HCT116 (cell line): ENCODE results near the gene SPRR1A. TPM values are rescaled to one million over a fixed set of nuclear protein-coding genes. Genes with fewer than 3 reads are reported as not detected.
"Not testable (repeated sequence)": the region's sequence is repeated elsewhere in the genome, so short reads cannot be mapped to it uniquely, and the experiment has no call there.

Source experiments
- ATAC-seq: fragments of 200-7000 bp; cut with Tn5 transposase; 2 replicates; pipeline ENCODE4 v1.9.1; 2020; ENCODE audit warnings: mild to moderate bottlenecking, moderate library complexity
- BruUV-seq: library from RNA; stranded (reverse); fragments of 400-500 nt; replicated peaks from 2 replicates; lab custom pipeline; 2021; lab: Mats Ljungman, UMichigan
- CTCF ChIA-PET: fragments of 300-600 bp; sonication (Branson Sonifier 250); formaldehyde crosslinking; loops from one replicate; lab custom pipeline; 2021; ENCODE audit warnings: antibody characterized with exemption; lab: Charles Lee
- POLR2A ChIA-PET: fragments of 300-600, 350-600 bp; sonication (Branson Sonifier 250); formaldehyde crosslinking; loops from one replicate; lab custom pipeline; 2021; ENCODE audit warnings: antibody characterized with exemption; lab: Charles Lee
- RAD21 ChIA-PET, 2 experiments: fragments of 300-600 bp; sonication (Branson Sonifier 250); formaldehyde crosslinking; loops; one replicate each; lab custom pipeline; 2023; ENCODE audit warnings: low total read pairs in 2 of 2; ENCODE audit not compliant: uncharacterized antibody in 2 of 2, unreplicated experiment in 2 of 2, low non-redundant PET in 1 of 2; lab: Charles Lee
- DNase-seq: peaks from one replicate; pipeline ENCODE4 v3.0.0-alpha.2; 2010; ENCODE audit warnings: low read depth, low spot score
- H2AFZ ChIP-seq: fragments of 200-600 bp; shearing (Covaris generic), sonication (generic); 2 replicates; pipeline ENCODE4 v1.6.1; 2017; ENCODE audit warnings: low read depth, mixed run types, mixed read lengths, antibody characterized with exemption, low read length; ENCODE audit not compliant: poor library complexity, severe bottlenecking
- H3K27ac ChIP-seq: 2 replicates; pipeline ENCODE4 v1.5.1; 2012; ENCODE audit warnings: low read depth, low read length
- H3K27me3 ChIP-seq: fragments of 200-600 bp; sonication (generic); 2 replicates; pipeline ENCODE4 v1.6.1; 2016; ENCODE audit warnings: mixed run types, low read length, mixed read lengths; ENCODE audit not compliant: insufficient read depth
- H3K36me3 ChIP-seq, 2 experiments: fragments of 200-500 bp in 1 of 2; fragments of 200-600 bp in 1 of 2; sonication (Bioruptor generic) in 1 of 2; sonication (generic) in 1 of 2; 2 replicates each; pipeline versions ENCODE4 v1.5.1 to v1.6.1; 2014 to 2016; ENCODE audit warnings: low read length in 2 of 2, inconsistent platforms in 1 of 2, mixed read lengths in 1 of 2, mixed run types in 1 of 2; ENCODE audit not compliant: insufficient read depth in 2 of 2, control insufficient read depth in 1 of 2
- H3K4me1 ChIP-seq, 2 experiments: fragments of 200-600 bp in 1 of 2; sonication (generic) in 1 of 2; 2 replicates each; pipeline versions ENCODE4 v1.5.1 to v1.6.1; 2012 to 2017; ENCODE audit warnings: low read length in 2 of 2, inconsistent platforms in 1 of 2, mild to moderate bottlenecking in 1 of 2, mixed read lengths in 1 of 2, mixed run types in 1 of 2, moderate library complexity in 1 of 2; ENCODE audit not compliant: insufficient read depth in 2 of 2, control insufficient read depth in 1 of 2
- H3K4me2 ChIP-seq: fragments of 200-600 bp; sonication (generic); 2 replicates; pipeline ENCODE4 v1.6.1; 2017; ENCODE audit warnings: mixed run types, low read length, mixed read lengths
- H3K4me3 ChIP-seq, 2 experiments: fragments of 200-600 bp in 1 of 2; sonication (generic) in 1 of 2; replicated peaks in 1 of 2; 2 replicates each; pipeline ENCODE4 v1.5.1; 2011 to 2016; ENCODE audit warnings: low read length in 2 of 2, control low read depth in 1 of 2, low read depth in 1 of 2, mild to moderate bottlenecking in 1 of 2, mixed read lengths in 1 of 2, mixed run types in 1 of 2
- H3K79me2 ChIP-seq: fragments of 200-600 bp; sonication (generic); 2 replicates; pipeline ENCODE4 v1.6.1; 2017; ENCODE audit warnings: mild to moderate bottlenecking, mixed run types, low read length, moderate library complexity, mixed read lengths; ENCODE audit not compliant: insufficient read depth
- H3K9ac ChIP-seq: fragments of 200-600 bp; sonication (generic); 2 replicates; pipeline ENCODE4 v1.6.1; 2016; ENCODE audit warnings: low read length, mixed read lengths
- H3K9me2 ChIP-seq: fragments of 200-600 bp; sonication (generic), shearing (Covaris generic); 2 replicates; pipeline ENCODE4 v1.6.1; 2017; ENCODE audit warnings: mixed run types, mild to moderate bottlenecking, moderate library complexity; ENCODE audit not compliant: insufficient read depth
- H3K9me3 ChIP-seq, 2 experiments: fragments of 200-500 bp in 1 of 2; fragments of 200-600 bp in 1 of 2; sonication (Bioruptor generic) in 1 of 2; sonication (generic) in 1 of 2; 2 replicates each; pipeline ENCODE4 v1.6.1; 2014 to 2017; ENCODE audit warnings: low read length in 2 of 2, mixed read lengths in 2 of 2, inconsistent platforms in 1 of 2, low read depth in 1 of 2, mild to moderate bottlenecking in 1 of 2, mixed run types in 1 of 2, moderate library complexity in 1 of 2; ENCODE audit not compliant: control insufficient read depth in 1 of 2, insufficient read depth in 1 of 2
- H4K20me1 ChIP-seq: fragments of 200-600 bp; sonication (generic), shearing (Covaris generic); 2 replicates; pipeline ENCODE4 v1.6.1; 2017; ENCODE audit warnings: mixed run types, mild to moderate bottlenecking, moderate library complexity; ENCODE audit not compliant: insufficient read depth
- CEBPB ChIP-seq: IDR thresholded peaks from 2 replicates; pipeline ENCODE4 v1.6.1; 2012; ENCODE audit warnings: low read depth
- ELF1 ChIP-seq: IDR thresholded peaks from 2 replicates; pipeline ENCODE4 v1.6.1; 2012; ENCODE audit warnings: low read depth, borderline replicate concordance
- EZH2 ChIP-seq: fragments of 200-600 bp; sonication (generic); IDR thresholded peaks from 2 replicates; pipeline ENCODE4 v1.6.1; 2017; ENCODE audit warnings: antibody characterized with exemption, mixed run types
- JUND ChIP-seq: IDR thresholded peaks from 2 replicates; pipeline ENCODE4 v1.6.1; 2012
- POLR2A ChIP-seq: IDR thresholded peaks from 2 replicates; pipeline ENCODE4 v1.7.0; 2011; ENCODE audit warnings: borderline replicate concordance; ENCODE audit not compliant: insufficient read depth, insufficient read length; ENCODE audit errors: extremely low read depth
- POLR2AphosphoS5 ChIP-seq: IDR thresholded peaks from 2 replicates; pipeline ENCODE4 v1.6.1; 2011; ENCODE audit warnings: mild to moderate bottlenecking, low read depth, low read length, moderate library complexity
- SIN3A ChIP-seq: IDR thresholded peaks from 2 replicates; pipeline ENCODE4 v1.6.1; 2012; ENCODE audit warnings: low read depth
- TCF7L2 ChIP-seq: IDR thresholded peaks from 2 replicates; pipeline ENCODE4 v1.7.0; 2011; ENCODE audit warnings: borderline replicate concordance, inconsistent platforms; ENCODE audit not compliant: insufficient read depth, insufficient read length; ENCODE audit errors: extremely low read depth
- YY1 ChIP-seq: IDR thresholded peaks from 2 replicates; pipeline ENCODE4 v1.6.1; 2011; ENCODE audit warnings: low read length, low read depth, moderate library complexity, mild to moderate bottlenecking; ENCODE audit not compliant: insufficient replicate concordance; ENCODE audit errors: extremely low read depth
- intact Hi-C: fragments of 100-400 bp; cut with micrococcal nuclease; formaldehyde crosslinking; loops from 2 replicates; pipeline ENCODE4 v1.10.0; 2022
- total RNA-seq: library from RNA; stranded (reverse); gene quantifications from one replicate; pipeline ENCODE4 v1.2.1, GENCODE V29; 2021; ENCODE audit not compliant: unreplicated experiment
- TF ChIP-seq, protein P1 (sequence below): IDR thresholded peaks from 2 replicates; pipeline ENCODE4 v1.6.1; 2012

SPRR1A gene
- total RNA-seq, 1 experiment from 2014 or later, result not detected

DNA sequence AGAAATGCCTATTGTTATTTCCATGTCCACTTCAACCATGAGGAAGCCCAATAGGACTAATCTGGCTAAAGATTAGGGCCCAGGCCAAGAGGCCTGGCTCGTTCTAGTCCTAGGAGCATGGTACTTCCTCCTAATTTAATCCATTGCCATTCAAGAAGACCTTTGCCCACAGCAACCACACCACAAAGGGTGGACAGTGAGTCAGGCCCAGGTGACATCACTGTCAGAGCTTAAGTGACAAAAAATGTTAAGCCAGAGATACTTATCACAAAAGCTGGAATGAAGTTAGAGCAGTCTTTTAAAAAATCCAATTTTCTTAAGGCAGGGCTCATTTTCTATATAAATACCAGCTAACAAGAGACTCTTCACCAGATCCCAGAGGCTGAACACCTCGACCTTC is 17.5 kb downstream of the SPRR1A start, which contains the start of gene SPRR3 (continued):
- TF ChIP-seq TCF7L2 (no peak), POLR2A (no peak), POLR2AphosphoS5 (no peak), CEBPB (no peak), ELF1 (no peak), SIN3A (no peak), JUND (no peak), EZH2 (no peak), YY1 (no peak)
- TF ChIP-seq, protein P1, sequence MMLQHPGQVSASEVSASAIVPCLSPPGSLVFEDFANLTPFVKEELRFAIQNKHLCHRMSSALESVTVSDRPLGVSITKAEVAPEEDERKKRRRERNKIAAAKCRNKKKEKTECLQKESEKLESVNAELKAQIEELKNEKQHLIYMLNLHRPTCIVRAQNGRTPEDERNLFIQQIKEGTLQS, result no peak
- TF ChIP-seq, all 23 proteins: peak for 0

DNA sequence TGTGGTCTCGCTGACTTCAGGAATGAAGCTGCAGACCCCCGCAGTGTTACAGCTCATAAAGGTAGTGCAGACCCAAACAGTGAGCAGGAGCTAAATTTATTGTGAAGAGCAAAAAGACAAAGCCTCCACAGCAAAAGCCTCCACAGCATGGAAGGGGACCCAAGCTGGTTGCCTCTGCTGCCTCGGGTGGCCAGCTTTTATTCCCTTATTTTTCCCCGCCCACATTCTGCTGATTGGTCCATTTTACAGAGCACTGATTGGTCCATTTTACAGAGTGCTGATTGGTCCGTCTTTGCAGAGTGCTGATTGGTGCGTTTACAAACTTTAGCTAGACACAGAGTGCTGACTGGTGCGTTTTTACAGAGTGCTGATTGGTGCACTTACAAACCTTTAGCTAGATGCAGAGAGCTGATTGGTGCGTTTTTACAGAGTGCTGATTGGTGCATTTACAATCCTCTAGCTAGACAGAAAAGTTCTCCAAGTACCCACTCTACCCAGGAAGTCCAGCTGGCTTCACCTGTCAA is 27.4 kb downstream of the SPRR1A start:
- H3K4me2 ChIP-seq, BruUV-seq, H3K9ac ChIP-seq, H3K4me3 ChIP-seq, ATAC-seq, intact Hi-C loops, H3K79me2 ChIP-seq, H2AFZ ChIP-seq, H3K27ac ChIP-seq, POLR2A ChIA-PET, H3K27me3 ChIP-seq, H4K20me1 ChIP-seq, H3K9me3 ChIP-seq, CTCF ChIA-PET, H3K36me3 ChIP-seq, DNase-seq, H3K9me2 ChIP-seq, RAD21 ChIA-PET, H3K4me1 ChIP-seq: not testable (repeated sequence)

- H3K27me3 ChIP-seq, result peaks cover 17% of the 10 kb centered on the region
- ATAC-seq, H3K9me2 ChIP-seq, H3K9ac ChIP-seq, CTCF ChIA-PET, H2AFZ ChIP-seq, DNase-seq, POLR2A ChIA-PET, H3K4me1 ChIP-seq, H4K20me1 ChIP-seq, H3K4me3 ChIP-seq, H3K4me2 ChIP-seq, H3K27ac ChIP-seq, H3K36me3 ChIP-seq, intact Hi-C loops, BruUV-seq, H3K9me3 ChIP-seq, RAD21 ChIA-PET, H3K79me2 ChIP-seq: not testable (repeated sequence)
Measured at GRCh38 chr1:153021829-153022228, 37.9 kb downstream of the SPRR1A start.

GRCh38 chr1:153022340-153022739 is 38.5 kb downstream of the SPRR1A start:
- H4K20me1 ChIP-seq, H2AFZ ChIP-seq, DNase-seq, H3K79me2 ChIP-seq, H3K9ac ChIP-seq, BruUV-seq, H3K4me3 ChIP-seq, H3K9me3 ChIP-seq, intact Hi-C loops, CTCF ChIA-PET, ATAC-seq, H3K36me3 ChIP-seq, RAD21 ChIA-PET, H3K27ac ChIP-seq, H3K4me2 ChIP-seq, H3K9me2 ChIP-seq, H3K4me1 ChIP-seq, POLR2A ChIA-PET: not testable (repeated sequence)
- H3K27me3 ChIP-seq, result peaks cover 17% of the 10 kb centered on the region
